Loucy (cell line): ENCODE results near the gene PACSIN1.

Source experiments
- H2AFZ ChIP-seq: fragments of 200-600 bp; sonication (generic); 2 replicates; pipeline ENCODE4 v1.6.0; 2016; ENCODE audit warnings: antibody characterized with exemption, mild to moderate bottlenecking, low read length, moderate library complexity
- H3F3A ChIP-seq: fragments of 200-600 bp; 2 replicates; pipeline ENCODE4 v1.6.0; 2016; ENCODE audit warnings: antibody characterized with exemption, low read depth, mild to moderate bottlenecking
- H3K27me3 ChIP-seq: fragments of 200-600 bp; sonication (generic); 2 replicates; pipeline ENCODE4 v1.6.1; 2014; ENCODE audit warnings: low read length, mild to moderate bottlenecking; ENCODE audit not compliant: insufficient read depth, poor library complexity, severe bottlenecking
- H3K36me3 ChIP-seq: fragments of 200-600 bp; sonication (generic); 2 replicates; pipeline ENCODE4 v1.6.1; 2016; ENCODE audit warnings: low read length; ENCODE audit not compliant: insufficient read depth
- H3K4me1 ChIP-seq: fragments of 200-600 bp; sonication (generic); 2 replicates; pipeline ENCODE4 v1.5.1; 2014; ENCODE audit warnings: low read length, mild to moderate bottlenecking; ENCODE audit not compliant: insufficient read depth, poor library complexity, severe bottlenecking
- H3K4me2 ChIP-seq: fragments of 200-600 bp; sonication (generic); 2 replicates; pipeline ENCODE4 v1.6.0; 2014; ENCODE audit warnings: antibody characterized with exemption, low read length, low read depth, mild to moderate bottlenecking; ENCODE audit not compliant: poor library complexity, severe bottlenecking
- H3K4me3 ChIP-seq: fragments of 200-600 bp; sonication (generic); 2 replicates; pipeline ENCODE4 v1.5.1; 2014; ENCODE audit warnings: low read length, mild to moderate bottlenecking, mixed read lengths; ENCODE audit not compliant: poor library complexity, severe bottlenecking
- H3K79me2 ChIP-seq: fragments of 200-600 bp; sonication (generic); 2 replicates; pipeline ENCODE4 v1.6.1; 2014; ENCODE audit warnings: low read length; ENCODE audit not compliant: insufficient read depth
- H3K9ac ChIP-seq: fragments of 200-600 bp; sonication (generic); 2 replicates; pipeline ENCODE4 v1.6.0; 2014; ENCODE audit warnings: mild to moderate bottlenecking, low read depth, low read length, moderate library complexity; ENCODE audit not compliant: poor library complexity, severe bottlenecking
- H3K9me2 ChIP-seq: fragments of 200-600 bp; sonication (generic); replicated peaks from 2 replicates; pipeline ENCODE4 v1.6.1; 2016; ENCODE audit warnings: low read depth, low read length, mixed read lengths
- H3K9me3 ChIP-seq: fragments of 200-600 bp; sonication (generic); 2 replicates; pipeline ENCODE4 v1.6.1; 2014; ENCODE audit warnings: mild to moderate bottlenecking, antibody characterized with exemption, low read length, low read depth; ENCODE audit not compliant: insufficient read depth
- H4K20me1 ChIP-seq: fragments of 200-600 bp; sonication (generic); 2 replicates; pipeline ENCODE4 v1.6.0; 2014; ENCODE audit warnings: antibody characterized with exemption, low read length, mild to moderate bottlenecking; ENCODE audit not compliant: insufficient read depth, poor library complexity, severe bottlenecking
- EZH2phosphoT487 ChIP-seq: fragments of 200-600 bp; IDR thresholded peaks from 2 replicates; pipeline ENCODE4 v1.6.1; 2018; ENCODE audit warnings: antibody characterized with exemption, mild to moderate bottlenecking, moderate library complexity, borderline replicate concordance
- TF ChIP-seq, protein P1 (sequence below): fragments of 200-600 bp; sonication (generic); conservative IDR thresholded peaks from 2 replicates; pipeline ENCODE4 v1.5.1; 2014; ENCODE audit warnings: mild to moderate bottlenecking, antibody characterized with exemption, low read length

PACSIN1 gene

DNA sequence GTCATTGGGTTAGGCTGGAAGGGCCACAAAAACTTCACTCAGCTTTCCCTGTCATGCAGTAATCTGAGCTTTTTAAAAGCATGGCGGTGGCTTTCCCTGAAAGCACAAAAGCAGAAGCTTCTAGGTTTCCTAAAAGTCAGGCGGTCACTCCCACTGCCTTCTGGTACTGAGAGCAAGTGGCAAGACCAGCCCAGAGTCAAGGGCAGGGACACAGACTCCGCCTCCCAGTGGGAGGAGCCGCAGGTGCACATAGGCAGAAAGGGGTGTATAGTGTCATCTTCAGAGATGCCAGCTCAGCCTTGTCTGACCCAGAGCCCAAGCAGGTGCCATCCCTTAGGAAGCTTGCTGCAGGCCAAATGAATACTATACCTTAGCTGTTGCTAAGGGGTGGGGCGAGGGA is 18.0 kb upstream of the PACSIN1 start:
- Histone ChIP-seq H3K79me2 (no peaks in the 10 kb centered on the region), H3K9me3 (no peaks in the 10 kb centered on the region), H4K20me1 (no peaks in the 10 kb centered on the region), H3K27me3 (no peaks in the 10 kb centered on the region), H3K4me1 (no peaks in the 10 kb centered on the region), H2AFZ (no peak overlapping the region), H3F3A (no peaks in the 10 kb centered on the region), H3K4me3 (no peak overlapping the region), H3K36me3 (no peaks in the 10 kb centered on the region), H3K9me2 (no peaks in the 10 kb centered on the region), H3K9ac (no peak overlapping the region), H3K4me2 (no peak overlapping the region)
- TF ChIP-seq EZH2phosphoT487, result no peak
- TF ChIP-seq, protein P1, sequence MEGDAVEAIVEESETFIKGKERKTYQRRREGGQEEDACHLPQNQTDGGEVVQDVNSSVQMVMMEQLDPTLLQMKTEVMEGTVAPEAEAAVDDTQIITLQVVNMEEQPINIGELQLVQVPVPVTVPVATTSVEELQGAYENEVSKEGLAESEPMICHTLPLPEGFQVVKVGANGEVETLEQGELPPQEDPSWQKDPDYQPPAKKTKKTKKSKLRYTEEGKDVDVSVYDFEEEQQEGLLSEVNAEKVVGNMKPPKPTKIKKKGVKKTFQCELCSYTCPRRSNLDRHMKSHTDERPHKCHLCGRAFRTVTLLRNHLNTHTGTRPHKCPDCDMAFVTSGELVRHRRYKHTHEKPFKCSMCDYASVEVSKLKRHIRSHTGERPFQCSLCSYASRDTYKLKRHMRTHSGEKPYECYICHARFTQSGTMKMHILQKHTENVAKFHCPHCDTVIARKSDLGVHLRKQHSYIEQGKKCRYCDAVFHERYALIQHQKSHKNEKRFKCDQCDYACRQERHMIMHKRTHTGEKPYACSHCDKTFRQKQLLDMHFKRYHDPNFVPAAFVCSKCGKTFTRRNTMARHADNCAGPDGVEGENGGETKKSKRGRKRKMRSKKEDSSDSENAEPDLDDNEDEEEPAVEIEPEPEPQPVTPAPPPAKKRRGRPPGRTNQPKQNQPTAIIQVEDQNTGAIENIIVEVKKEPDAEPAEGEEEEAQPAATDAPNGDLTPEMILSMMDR, result no peak

DNA sequence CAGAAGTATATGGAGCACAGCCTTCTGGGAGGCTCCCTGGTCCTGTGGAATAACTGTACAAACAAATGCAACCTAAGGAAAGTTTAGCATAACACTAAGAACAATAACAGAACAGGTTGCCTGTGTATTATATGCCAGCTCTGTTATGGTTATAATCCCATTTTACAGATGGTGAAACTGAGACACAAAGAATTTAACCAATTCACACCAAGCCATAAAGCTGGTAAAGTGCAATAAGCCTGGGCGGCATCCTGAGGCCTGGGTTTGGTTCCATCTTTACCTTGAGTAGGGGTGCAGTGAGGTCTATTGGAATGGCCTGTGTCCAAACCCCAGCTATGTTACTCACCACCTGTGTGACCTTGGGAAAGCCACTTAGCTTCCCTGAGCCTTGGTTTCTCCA is 14.7 kb upstream of the PACSIN1 start:
- H4K20me1 ChIP-seq, result no peaks in the 10 kb centered on the region
- no peaks in the 10 kb centered on the region for H3K9me2 ChIP-seq
- no peak overlapping the region for H3K9ac ChIP-seq
- no peak overlapping the region for H2AFZ ChIP-seq
- no peak overlapping the region for H3K4me3 ChIP-seq
- H3K4me2 ChIP-seq, result no peak overlapping the region
- H3K4me1 ChIP-seq, result no peaks in the 10 kb centered on the region
- no peaks in the 10 kb centered on the region for H3K9me3 ChIP-seq
- TF ChIP-seq EZH2phosphoT487, result no peak
- H3F3A ChIP-seq, result no peaks in the 10 kb centered on the region
- H3K79me2 ChIP-seq, result no peaks in the 10 kb centered on the region
- no peaks in the 10 kb centered on the region for H3K36me3 ChIP-seq
- H3K27me3 ChIP-seq, result no peaks in the 10 kb centered on the region

DNA sequence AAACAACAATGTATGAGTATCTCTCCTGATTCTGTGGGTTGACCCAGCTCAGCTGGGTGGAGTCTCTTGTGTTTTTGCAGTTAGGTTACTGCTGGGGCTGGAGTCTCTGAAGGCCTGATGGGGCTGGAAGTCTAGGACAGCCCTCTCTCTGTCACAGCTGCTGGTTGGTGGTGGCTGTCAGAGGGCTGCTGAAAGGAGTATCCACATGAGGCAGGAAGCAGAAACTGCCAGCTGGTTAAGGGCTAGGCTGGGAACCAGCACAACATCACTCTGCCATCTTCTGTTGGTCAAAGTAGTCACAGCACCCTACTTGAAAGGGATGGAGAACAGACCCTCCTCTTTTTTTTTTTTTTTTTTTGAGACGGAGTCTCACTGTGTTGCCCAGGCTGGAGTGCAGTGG is 10.0 kb upstream of the PACSIN1 start:
- Histone ChIP-seq H3F3A (no peaks in the 10 kb centered on the region), H3K4me2 (no peak overlapping the region), H3K9me2 (no peaks in the 10 kb centered on the region), H4K20me1 (no peaks in the 10 kb centered on the region), H2AFZ (peak overlapping the region; percentile 61), H3K79me2 (no peaks in the 10 kb centered on the region), H3K27me3 (no peaks in the 10 kb centered on the region), H3K4me3 (no peak overlapping the region), H3K9me3 (no peaks in the 10 kb centered on the region), H3K36me3 (no peaks in the 10 kb centered on the region), H3K4me1 (no peaks in the 10 kb centered on the region), H3K9ac (no peak overlapping the region)
- TF ChIP-seq, protein P1, result no peak
- no peak for TF ChIP-seq EZH2phosphoT487

DNA sequence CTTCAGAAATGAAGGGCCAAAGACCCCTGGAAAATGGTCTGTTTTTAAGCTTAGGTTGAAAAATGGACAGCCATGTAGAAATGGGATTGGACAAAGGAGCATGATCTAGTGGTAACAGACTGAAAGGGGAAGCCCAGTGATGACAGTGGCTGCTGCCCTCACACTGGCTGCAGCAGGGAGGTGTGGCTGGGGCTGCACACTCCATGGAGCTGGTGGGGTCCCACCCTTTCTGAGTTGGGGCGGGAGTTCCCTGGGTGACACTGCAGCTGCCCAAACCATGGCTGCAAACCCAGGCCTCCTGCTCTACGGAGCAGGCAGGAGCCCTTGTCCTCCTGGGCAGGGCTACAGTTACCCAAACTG is 8.5 kb upstream of the PACSIN1 start:
- Histone ChIP-seq H3K9me2 (no peaks in the 10 kb centered on the region), H3K9ac (no peak overlapping the region), H3F3A (no peaks in the 10 kb centered on the region), H4K20me1 (no peaks in the 10 kb centered on the region), H2AFZ (peak overlapping the region; percentile 16), H3K4me1 (no peaks in the 10 kb centered on the region), H3K9me3 (no peaks in the 10 kb centered on the region), H3K27me3 (no peaks in the 10 kb centered on the region), H3K79me2 (no peaks in the 10 kb centered on the region), H3K36me3 (no peaks in the 10 kb centered on the region), H3K4me3 (no peak overlapping the region), H3K4me2 (no peak overlapping the region)
- TF ChIP-seq EZH2phosphoT487, result no peak
- TF ChIP-seq, protein P1, result no peak
